GM20431 (cell line): ENCODE results near the gene ERICH3.
"Not testable (repeated sequence)": the region's sequence is repeated elsewhere in the genome, so short reads cannot be mapped to it uniquely, and the experiment has no call there.

ENCODE experiments used
- in situ Hi-C: fragments of 300-500 bp; cut with MseI, MboI; formaldehyde crosslinking; loops from one replicate; pipeline ENCODE4 v1.15.0; 2020; ENCODE audit warnings: low sequenced_read_pairs; ENCODE audit not compliant: unreplicated experiment

The ERICH3 gene

DNA sequence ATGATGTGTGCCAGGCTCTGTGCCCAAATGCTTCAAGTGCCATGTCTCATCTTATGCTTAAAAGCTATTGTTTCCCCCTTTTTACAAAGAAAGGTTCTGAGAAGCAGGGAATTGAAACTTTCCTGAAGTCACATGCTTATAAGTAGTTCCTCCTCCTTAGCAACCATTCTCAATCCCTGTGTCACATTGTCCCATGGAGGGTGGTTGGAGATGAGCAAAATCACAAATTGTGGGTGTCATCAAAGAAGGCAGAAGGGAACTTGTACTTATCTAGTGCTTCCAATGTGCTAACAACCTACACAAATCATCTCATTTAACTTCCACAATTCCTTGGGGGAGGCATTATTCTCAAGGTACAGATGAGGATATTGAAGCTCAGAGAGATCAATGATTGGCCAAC, 10.1 kb upstream of the ERICH3 start:
- in situ Hi-C loops, result loop anchor here (25.0 kb wide), 1 partner anchor 171 kb away; the partner anchor contains the start of gene LRRC53

DNA sequence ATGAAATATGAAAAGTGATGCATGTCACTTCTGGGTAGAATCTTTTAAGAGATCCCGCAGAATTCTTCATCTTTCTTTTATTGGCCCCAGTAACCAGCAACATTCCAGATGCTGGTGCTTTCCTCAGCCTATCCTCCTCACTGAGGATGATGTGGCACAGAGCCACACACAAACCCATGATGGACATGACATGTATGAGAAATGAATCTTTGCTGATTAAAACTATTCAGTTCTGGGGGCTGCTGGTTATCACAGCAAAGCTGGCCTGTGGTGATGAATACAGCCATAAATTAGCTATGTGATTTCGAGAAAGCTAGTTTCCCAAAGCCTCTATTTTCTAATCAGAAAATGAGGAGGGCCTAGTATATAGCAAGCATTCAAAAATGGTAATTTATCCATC, 8.3 kb upstream of the ERICH3 start:
- in situ Hi-C loops, result loop anchor here (25.0 kb wide), 1 partner anchor 170 kb away; the partner anchor contains the start of gene LRRC53

DNA sequence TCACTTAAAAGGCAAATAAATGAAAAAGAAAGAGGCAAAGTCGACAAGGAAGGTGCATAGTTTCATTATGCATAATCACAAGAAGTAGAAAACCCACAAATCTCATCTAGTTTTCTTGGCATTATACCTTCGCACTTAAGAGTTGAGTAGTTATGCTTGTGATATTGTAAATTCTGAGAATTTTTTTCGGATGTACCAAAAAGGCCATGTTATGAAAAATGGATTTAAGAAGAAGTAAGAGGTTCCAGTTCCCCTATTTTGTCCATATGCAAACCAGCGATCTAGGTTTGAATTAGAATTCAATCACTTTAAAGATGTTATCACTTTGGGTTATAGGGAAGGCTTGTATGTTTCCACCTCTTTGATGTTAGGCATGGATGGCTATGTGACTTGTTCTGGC, 7.9 kb upstream of the ERICH3 start:
- in situ Hi-C loops, result loop anchor here (25.0 kb wide), 1 partner anchor 169 kb away; the partner anchor contains the start of gene LRRC53

DNA sequence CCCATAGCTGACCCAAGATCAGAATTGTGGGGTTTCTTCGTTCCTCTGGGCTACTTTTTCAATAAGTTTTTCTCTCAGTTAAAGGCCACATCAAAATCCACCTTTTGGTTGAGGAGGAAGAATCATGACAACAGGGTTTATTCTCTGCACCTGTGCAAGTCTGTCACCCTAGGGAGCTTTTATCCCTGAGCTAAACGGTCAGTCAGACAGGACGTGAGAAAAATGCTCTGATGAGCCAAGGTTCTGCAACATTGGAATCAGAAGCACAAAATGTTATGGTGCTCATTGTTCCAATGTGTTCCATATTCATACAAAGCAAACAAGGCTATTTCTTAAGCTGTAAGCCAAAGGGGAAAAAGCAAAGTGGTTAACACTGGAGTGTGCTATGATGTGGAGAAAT, 7.4 kb upstream of the ERICH3 start:
- in situ Hi-C loops, result loop anchor here (25.0 kb wide), 1 partner anchor 169 kb away; the partner anchor contains the start of gene LRRC53

DNA sequence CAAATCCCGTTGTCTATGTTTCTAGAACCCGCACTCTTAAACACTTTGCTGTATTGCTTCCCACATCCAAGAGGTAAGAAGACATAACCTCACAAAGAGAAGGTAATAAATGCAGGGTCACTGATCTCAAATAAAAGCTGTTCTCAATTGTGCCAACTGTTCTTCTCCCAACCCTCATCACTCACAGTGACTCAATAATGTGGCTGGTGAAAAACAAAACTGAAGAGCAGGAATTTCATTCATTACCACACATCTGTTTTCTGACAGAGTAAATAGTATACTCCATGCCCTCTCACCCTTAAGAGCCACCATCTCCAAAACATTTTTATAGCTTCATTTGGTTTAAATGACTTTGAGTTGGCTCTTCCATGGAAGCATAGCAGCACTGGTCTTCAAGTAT, 6.2 kb upstream of the ERICH3 start:
- in situ Hi-C loops, result loop anchor here (25.0 kb wide), 1 partner anchor 168 kb away; the partner anchor contains the start of gene LRRC53

DNA sequence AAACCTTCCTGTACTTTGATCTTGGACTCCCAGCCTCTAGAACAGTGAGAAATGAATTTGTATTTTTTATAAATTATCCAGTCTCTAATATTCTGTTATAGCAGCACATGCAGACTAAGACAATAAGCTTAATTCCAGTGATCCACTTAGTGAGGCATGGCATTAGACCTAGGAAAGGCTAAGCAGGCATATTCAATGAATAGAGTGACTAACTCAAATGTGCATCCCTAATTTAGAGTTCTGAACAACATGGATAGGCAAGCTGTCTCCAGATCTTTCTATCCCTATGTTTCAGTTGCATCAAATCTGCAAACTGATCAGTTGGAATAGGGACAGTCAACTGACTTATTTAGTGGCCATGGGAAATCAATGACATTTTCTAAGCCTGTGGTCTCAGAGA, 4.3 kb upstream of the ERICH3 start:
- in situ Hi-C loops, result loop anchor here (25.0 kb wide), 1 partner anchor 166 kb away; the partner anchor contains the start of gene LRRC53

DNA sequence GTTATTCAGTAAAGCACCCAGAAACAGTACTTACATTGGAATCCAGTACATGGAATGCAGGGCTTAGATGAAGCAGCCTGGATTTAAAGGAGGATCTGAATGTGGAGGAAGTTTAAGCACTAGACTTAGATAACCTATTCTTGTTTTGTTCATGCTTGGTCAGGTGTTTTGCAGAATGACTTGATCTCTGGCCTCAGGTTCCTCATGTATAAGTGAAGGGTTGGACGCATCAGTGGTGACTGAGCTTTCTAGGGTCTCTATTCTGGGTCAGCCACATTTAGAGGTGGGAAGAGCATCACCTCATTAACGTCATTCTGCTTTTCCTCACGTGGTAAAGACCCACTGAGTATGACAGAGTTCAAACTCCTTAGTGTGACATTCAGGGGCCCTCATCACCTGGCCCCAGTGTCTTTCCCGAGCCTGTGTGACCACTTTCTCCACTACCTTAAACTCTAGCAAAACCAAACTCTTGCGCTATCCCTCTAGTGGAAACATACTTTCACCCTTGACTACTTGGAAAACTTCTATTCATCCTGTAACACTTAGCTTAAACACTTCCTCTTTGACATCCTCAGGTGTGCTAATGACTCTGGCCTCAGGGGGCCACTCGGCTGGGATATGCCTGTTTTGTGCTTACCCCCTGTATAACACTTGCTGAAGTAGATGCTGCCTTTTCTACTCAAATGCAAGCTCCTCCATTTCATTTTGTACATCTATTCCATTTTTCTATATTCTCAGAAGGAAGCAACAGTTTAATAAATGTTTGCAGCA, 871 bp upstream of the ERICH3 start:
- in situ Hi-C loops, result loop anchor here (25.0 kb wide), 1 partner anchor 162 kb away; the partner anchor contains the start of gene LRRC53

DNA sequence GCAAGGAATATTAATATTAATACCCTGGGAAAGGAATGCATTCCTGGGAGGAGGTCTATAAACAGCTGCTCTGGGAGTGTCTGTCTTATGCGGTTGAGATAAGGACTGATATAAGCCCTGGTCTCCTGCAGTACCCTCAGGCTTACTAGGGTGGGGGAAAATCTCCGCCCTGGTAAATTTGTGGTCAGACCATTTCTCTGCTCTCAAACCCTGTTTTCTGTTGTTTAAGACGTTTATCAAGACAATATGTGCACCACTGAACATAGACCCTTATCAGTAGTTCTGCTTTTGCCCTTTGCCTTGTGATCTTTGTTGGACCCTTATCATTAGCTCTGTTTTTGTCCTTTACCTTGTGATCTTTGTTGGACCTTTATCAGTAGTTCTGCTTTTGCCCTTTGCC, 2.7 kb downstream of the ERICH3 start:
- in situ Hi-C loops, result not testable (repeated sequence)

DNA sequence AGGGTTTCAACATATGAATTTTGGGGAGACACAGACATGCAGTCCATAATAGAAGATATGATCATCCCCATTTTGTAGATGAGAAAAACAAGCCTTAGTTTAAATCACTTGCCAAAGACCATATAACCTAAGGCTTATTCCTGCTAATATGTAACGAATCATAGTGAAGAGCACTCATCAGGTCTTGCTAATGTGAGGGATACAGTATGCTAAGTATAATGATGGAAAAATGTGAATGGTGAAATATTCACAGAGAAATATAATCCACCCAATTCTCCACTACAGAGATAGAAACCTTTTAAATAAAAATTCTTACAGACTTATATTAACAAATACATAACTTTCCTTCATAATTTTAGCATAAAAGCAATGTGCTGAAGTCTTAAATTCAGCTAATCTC, 18.9 kb downstream of the ERICH3 start:
- in situ Hi-C loops, result no loop called here

DNA sequence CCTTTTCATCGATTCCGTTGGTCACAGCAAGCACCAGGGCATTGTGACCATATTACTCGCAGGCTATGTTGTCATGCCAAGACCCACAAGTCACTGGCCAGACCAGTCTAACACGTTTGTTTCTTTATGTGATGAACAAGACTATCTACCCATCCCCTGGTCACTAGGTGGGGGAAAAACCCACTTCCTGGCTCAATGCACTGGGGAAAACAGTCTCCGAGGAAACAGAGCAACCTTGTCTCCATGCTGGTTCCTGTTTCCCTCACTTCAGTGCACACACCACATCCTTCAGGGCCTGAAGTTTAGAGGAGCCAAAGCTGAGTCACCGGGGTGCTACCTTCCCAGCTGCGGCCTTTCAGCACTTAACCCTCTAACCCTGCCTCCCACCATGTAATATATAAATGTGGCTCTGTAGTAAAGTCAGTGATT, 20.9 kb downstream of the ERICH3 start:
- in situ Hi-C loops, result no loop called here

DNA sequence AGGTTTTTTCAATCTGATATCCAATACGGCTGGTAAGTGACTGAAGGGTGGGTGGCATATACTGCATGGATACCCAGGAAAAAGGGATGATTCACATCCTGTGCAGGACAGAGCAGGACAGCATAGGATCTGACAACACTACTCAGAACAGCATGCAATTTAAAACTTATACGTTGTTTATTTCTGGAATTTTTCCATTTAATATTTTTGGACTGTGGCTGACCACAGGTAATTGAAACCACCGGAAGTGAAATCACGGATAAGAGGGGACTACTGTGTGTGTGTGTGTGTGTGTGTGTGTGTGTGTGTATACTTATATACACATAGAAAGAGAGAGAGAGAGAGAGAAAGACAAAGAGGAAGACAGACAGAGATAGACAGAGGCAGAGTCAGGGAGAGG, 23.0 kb downstream of the ERICH3 start:
- in situ Hi-C loops, result no loop called here

DNA sequence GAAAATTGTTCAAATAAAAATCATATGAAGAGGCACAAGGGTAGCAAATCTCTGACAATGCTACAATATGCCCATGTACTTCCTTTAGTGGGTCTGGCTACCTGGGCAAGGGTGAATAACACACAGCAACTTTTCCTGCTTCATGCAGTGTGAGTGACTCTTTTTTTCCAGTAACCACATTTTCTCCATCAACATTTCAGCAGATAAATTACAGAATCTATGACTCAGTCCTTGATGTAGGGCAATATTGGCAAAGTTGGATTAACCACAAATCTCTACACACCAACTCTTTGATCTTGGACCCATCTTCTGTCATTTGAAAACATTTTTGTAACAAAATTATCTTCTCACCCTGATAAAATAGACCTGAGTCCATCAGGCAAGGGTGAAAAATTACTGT, 31.7 kb downstream of the ERICH3 start:
- in situ Hi-C loops, result no loop called here

DNA sequence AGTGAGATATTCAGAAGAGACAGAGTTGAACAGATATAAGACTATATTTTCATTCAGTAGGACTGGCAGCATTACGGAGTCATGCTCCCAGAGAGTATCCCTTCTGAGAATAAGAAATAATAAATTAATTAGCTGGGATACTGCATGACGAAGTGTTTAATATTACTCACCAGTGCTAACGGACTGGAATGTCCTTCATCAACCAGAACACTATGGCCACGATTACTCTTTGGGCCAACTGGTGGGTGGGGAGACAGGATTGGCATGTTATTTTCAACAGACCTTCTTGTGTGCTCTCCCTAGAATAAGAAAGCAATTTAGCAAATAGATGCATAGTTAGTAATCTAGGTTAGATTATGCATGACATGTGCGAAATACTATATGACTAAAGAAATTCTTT, 32.4 kb downstream of the ERICH3 start:
- in situ Hi-C loops, result no loop called here

DNA sequence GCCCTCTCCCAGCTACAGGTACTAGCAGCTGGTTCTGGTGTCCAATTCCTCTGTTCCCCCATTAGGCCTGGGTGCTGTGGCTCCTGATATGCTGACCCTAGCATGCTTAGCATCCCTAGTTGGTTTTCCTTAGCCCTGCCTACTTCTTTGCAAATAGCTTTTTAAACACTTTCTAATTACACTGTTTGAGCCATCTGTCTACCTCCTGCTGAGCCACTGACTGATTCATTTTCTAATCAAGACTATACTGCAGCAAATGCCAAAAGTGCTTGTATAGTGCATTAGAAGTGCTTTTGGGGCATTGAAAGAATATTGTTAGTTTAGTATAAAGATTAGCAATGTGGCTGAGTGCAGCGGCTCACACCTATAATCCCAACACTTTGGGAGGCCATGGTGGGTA, 36.3 kb downstream of the ERICH3 start:
- in situ Hi-C loops, result no loop called here

DNA sequence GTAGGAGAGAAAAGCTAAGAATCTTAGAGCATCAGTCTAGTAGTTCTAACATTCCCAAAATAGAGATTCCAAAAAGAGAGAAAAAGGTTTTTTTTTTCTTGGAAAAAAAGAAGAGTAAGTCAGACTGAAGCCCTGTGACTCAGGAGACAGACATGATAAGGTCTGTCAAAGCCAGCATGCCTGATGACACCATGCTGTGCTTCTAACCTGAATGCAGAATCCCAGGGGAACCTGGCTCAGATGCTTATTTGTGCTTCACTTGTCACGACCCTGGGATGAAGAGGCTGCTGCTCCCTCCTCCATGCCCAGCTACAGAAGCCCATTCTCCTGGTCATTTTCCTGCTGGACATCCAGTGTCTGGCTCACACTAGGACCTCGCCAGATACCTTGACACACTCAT, 44.3 kb downstream of the ERICH3 start:
- in situ Hi-C loops, result no loop called here

DNA sequence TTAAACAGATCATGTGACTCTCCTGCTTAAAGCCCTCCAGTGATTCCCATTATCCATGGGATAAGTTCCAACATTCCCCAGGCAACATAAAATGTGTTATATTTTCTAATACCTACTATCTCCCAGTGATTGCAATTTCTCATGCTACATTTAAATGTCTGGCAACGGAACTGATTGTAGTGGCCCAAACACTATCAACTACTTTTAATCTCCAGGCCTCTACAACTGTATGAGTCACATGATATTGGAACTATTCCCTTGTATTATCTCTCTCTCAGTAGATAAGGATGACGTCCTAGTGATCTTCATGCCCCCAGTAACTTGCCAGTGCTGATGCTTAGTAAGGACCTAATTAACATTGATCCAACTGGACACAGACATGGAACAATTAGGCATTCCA, 49.9 kb downstream of the ERICH3 start:
- in situ Hi-C loops, result no loop called here

DNA sequence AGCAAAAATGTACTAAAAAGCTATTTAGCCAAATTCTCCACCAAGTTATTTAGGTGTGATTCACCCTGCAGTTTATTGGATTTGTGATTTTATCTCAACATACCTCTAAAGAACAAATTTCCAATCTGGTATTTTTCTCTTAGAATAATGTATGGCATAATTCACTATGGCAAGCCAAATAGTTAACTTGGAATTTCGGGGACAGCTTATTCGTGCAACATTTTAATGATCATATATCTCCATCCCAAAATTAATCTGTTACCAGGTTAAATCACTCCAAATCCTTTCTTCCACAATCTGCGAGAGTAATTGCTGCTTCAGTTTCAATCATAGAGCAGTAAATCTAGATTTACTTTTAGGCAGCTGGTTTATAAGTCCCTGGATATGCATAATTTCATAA, 53.4 kb downstream of the ERICH3 start:
- in situ Hi-C loops, result no loop called here

DNA sequence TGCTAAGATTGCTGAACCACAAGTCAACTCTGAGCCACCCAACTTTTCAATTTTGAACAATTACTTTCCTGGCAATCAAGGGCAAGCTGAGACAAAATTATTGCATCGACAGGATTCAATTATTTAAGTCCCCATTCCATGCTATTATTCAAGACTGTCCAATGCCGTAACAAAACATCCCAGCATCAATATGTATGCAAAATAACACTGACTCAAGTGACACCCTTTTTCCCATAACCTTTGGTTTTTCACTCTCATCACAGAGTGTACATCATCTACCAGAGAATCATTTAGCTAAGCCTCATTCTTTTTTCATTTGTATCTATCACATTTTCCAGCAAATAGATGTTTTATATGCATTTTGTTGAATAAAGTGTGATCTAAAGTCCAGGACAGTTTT, 54.6 kb downstream of the ERICH3 start:
- in situ Hi-C loops, result no loop called here

DNA sequence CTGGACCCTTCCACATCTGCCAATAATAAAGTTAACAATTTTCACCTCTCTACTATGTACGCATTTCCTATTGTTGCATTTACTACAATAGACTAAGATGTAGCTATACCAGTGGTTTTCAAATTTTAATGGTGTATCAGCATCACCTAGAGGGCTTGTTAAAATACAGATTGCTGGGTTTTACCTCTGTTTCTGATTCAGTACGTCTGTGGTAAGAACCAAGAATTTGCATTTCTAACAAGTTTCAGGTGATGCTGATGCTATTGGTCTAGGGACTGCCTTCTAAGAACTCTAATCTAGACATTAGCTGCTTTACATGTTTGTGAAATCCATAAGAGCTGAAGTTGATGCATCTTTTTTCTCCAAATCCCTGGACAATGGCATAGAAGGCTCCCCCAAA, 59.7 kb downstream of the ERICH3 start:
- in situ Hi-C loops, result no loop called here

DNA sequence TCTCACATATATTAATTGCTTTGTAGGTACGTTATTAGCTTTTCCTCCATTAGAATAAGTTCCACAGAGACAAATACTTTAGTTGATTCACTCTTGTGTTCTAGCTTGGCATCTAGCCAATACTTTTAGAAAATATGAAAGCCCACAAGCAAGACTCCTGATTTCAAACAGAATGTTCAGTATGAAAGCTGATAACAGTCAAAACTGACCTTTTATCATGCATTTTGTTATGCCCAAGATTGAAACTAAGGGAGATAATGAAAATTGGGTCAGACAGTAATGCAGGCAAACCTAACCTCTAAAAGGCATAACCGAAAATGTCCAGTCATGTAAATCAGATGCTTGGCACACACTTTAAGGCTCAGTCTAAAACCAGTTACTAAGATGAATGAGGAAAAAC, 61.7 kb downstream of the ERICH3 start:
- in situ Hi-C loops, result no loop called here

DNA sequence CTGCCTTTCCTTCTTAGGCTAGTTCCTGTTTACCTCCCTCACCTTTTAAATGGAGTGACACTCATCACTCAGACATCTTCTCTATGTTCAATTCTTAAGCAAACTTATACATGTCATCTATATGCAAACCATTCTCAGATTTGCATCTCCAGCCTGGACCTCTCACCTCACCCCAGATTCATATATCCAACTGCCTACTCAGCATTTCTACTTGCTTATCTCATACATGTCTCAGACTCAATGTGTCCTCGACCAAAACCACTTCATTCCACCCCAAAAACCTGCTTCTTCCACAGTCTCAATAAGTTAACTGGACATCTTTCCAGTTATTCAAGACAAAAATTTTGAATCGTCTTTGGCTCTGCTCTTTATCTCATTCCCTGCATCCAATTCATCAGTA, 62.6 kb downstream of the ERICH3 start:
- in situ Hi-C loops, result no loop called here
